HCEC 1CT (cell line): ENCODE results near the gene PIK3R1.

ENCODE experiments used
- DNase-seq: peaks from one replicate; pipeline ENCODE4 v3.0.0-alpha.2; 2017

PIK3R1 gene

GRCh38 chr5:68334553-68334886 lies 119.0 kb downstream of the PIK3R1 start:
- DNase-seq = no peak

GRCh38 chr5:68335075-68335474 lies 119.5 kb downstream of the PIK3R1 start:
- no peak for DNase-seq

GRCh38 chr5:68336200-68336599 lies 120.6 kb downstream of the PIK3R1 start:
- DNase-seq = no peak

GRCh38 chr5:68337235-68337634 lies 121.7 kb downstream of the PIK3R1 start:
- DNase-seq = no peak

GRCh38 chr5:68339921-68340321 lies 124.4 kb downstream of the PIK3R1 start:
- no peak for DNase-seq

GRCh38 chr5:68341006-68341405 lies 125.5 kb downstream of the PIK3R1 start:
- no peak for DNase-seq

- DNase-seq = no peak
These were observed 127.1 kb downstream of the PIK3R1 start for GRCh38 chr5:68342693-68343092.

GRCh38 chr5:68343421-68343826 lies 127.9 kb downstream of the PIK3R1 start:
- peak; percentile 75 for DNase-seq

GRCh38 chr5:68344447-68345111 lies 129.0 kb downstream of the PIK3R1 start:
- DNase-seq = peak; percentile 65

GRCh38 chr5:68345171-68345570 lies 129.6 kb downstream of the PIK3R1 start:
- DNase-seq = no peak

GRCh38 chr5:68345582-68345981 lies 130.0 kb downstream of the PIK3R1 start:
- no peak for DNase-seq

- DNase-seq = no peak
These were observed 132.0 kb downstream of the PIK3R1 start for GRCh38 chr5:68347536-68347935.

GRCh38 chr5:68348447-68349222 lies 133.1 kb downstream of the PIK3R1 start:
- DNase-seq = no peak

GRCh38 chr5:68350176-68350575 lies 134.6 kb downstream of the PIK3R1 start:
- no peak for DNase-seq
